Mesendoderm (in vitro differentiated cells): ENCODE measurements around the gene MORN1.
"Not testable (repeated sequence)": the region's sequence is repeated elsewhere in the genome, so short reads cannot be mapped to it uniquely, and the experiment has no call there.

Experiments
- DNase-seq: peaks from one replicate; pipeline ENCODE4 v3.0.0; 2013
- H2AK5ac ChIP-seq: 2 replicates; pipeline ENCODE4 v1.6.1; 2013; ENCODE audit warnings: low read length, inconsistent platforms
- H2BK120ac ChIP-seq: 2 replicates; pipeline ENCODE4 v1.6.1; 2013; ENCODE audit warnings: low read depth, mild to moderate bottlenecking, low read length, moderate library complexity, mixed read lengths
- H2BK15ac ChIP-seq: replicated peaks from 2 replicates; pipeline ENCODE4 v1.6.1; 2013; ENCODE audit warnings: low read depth, mild to moderate bottlenecking, moderate library complexity
- H2BK5ac ChIP-seq: 2 replicates; pipeline ENCODE4 v1.6.1; 2013; ENCODE audit warnings: low read length, inconsistent platforms
- H3K18ac ChIP-seq: 2 replicates; pipeline ENCODE4 v1.6.1; 2013; ENCODE audit warnings: mild to moderate bottlenecking, low read length, mixed read lengths
- H3K23ac ChIP-seq: one replicate; pipeline ENCODE4 v1.6.1; 2013; ENCODE audit warnings: low read length
- H3K27ac ChIP-seq: 2 replicates; pipeline ENCODE4 v1.5.1; 2013; ENCODE audit warnings: low read depth, mild to moderate bottlenecking, inconsistent platforms, low read length, moderate library complexity
- H3K27me3 ChIP-seq: 2 replicates; pipeline ENCODE4 v1.6.1; 2013; ENCODE audit warnings: low read length, control low read depth, mild to moderate bottlenecking, inconsistent platforms; ENCODE audit not compliant: insufficient read depth, poor library complexity
- H3K36me3 ChIP-seq: 2 replicates; pipeline ENCODE4 v1.6.1; 2013; ENCODE audit warnings: low read length, inconsistent platforms; ENCODE audit not compliant: control insufficient read depth, insufficient read depth
- H3K4ac ChIP-seq: one replicate; pipeline ENCODE4 v1.6.1; 2013; ENCODE audit warnings: low read depth, mild to moderate bottlenecking, low read length, moderate library complexity
- H3K4me1 ChIP-seq: 2 replicates; pipeline ENCODE4 v1.6.1; 2013; ENCODE audit warnings: low read depth, low read length, inconsistent platforms; ENCODE audit not compliant: control insufficient read depth
- H3K4me2 ChIP-seq: 2 replicates; pipeline ENCODE4 v1.6.1; 2013; ENCODE audit warnings: low read length
- H3K4me3 ChIP-seq: 2 replicates; pipeline ENCODE4 v1.5.1; 2013; ENCODE audit warnings: mild to moderate bottlenecking, low read length
- H3K56ac ChIP-seq: one replicate; pipeline ENCODE4 v1.6.1; 2013; ENCODE audit warnings: low read length
- H3K79me1 ChIP-seq: 2 replicates; pipeline ENCODE4 v1.6.1; 2013; ENCODE audit warnings: low read length, inconsistent platforms
- H3K79me2 ChIP-seq: 2 replicates; pipeline ENCODE4 v1.6.1; 2013; ENCODE audit warnings: mild to moderate bottlenecking, low read length; ENCODE audit not compliant: control insufficient read depth, insufficient read depth
- H3K9ac ChIP-seq: 2 replicates; pipeline ENCODE4 v1.6.1; 2013; ENCODE audit warnings: low read length, inconsistent platforms
- H4K5ac ChIP-seq: one replicate; pipeline ENCODE4 v1.6.1; 2013; ENCODE audit warnings: low read length
- H4K8ac ChIP-seq: one replicate; pipeline ENCODE4 v1.6.1; 2013; ENCODE audit warnings: low read depth, mild to moderate bottlenecking, control low read depth, low read length, moderate library complexity
- WGBS: extraction: QIAGEN DNeasy Blood & Tissue Kit; methylation state at CpG from one replicate; pipeline ENCODE4 v1.1.7; 2013; ENCODE audit warnings: low lambda C conversion rate, missing lambda C conversion rate; ENCODE audit not compliant: insufficient coverage; ENCODE audit errors: extremely low coverage; 5-methylcytosine and 5-hydroxymethylcytosine counted together

Gene MORN1

DNA sequence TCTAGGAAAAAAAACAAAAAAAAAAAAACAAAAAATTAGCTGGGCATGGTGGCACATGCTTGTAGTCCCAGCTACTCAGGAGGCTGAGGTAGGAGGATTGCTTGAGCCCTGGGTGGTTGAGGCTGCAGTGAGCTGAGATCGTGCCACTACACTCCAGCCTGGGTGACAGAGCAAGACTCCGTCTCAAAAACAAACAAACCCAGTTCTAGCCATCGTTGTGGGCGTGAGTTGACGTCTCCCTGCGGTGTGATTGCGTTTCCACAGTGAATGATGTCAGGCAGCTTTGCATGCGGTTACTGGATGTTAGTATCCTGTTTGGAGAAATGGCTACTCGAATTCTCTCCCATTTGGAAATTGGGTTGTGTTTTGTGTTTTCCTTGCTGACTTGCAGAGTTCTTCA is 95.1 kb downstream of the MORN1 start:
- H3K4me2 ChIP-seq, H2AK5ac ChIP-seq, H4K5ac ChIP-seq, H2BK15ac ChIP-seq, DNase-seq, H2BK5ac ChIP-seq, H3K4me3 ChIP-seq, H3K27me3 ChIP-seq, H3K36me3 ChIP-seq, H3K56ac ChIP-seq, H4K8ac ChIP-seq, H3K27ac ChIP-seq, H3K9ac ChIP-seq, H2BK120ac ChIP-seq, H3K4me1 ChIP-seq, H3K23ac ChIP-seq, H3K4ac ChIP-seq, H3K18ac ChIP-seq: not testable (repeated sequence)
- Histone ChIP-seq H3K79me1 (peaks cover 46% of the 10 kb centered on the region), H3K79me2 (peaks cover 98% of the 10 kb centered on the region)
- WGBS: no CpG with 5 or more reads among the region's 9 CpGs

- Histone ChIP-seq H3K79me1 (peaks cover 46% of the 10 kb centered on the region), H3K79me2 (peaks cover 98% of the 10 kb centered on the region), H2BK5ac (no peak overlapping the region), H2BK15ac (no peak overlapping the region), H4K5ac (no peak overlapping the region), H2BK120ac (no peak overlapping the region), H3K23ac (no peak overlapping the region), H3K4me1 (peaks cover 7% of the 10 kb centered on the region), H3K18ac (no peak overlapping the region), H3K56ac (no peak overlapping the region), H3K27me3 (no peaks in the 10 kb centered on the region), H3K4me2 (no peak overlapping the region), H3K36me3 (no peaks in the 10 kb centered on the region), H3K27ac (no peak overlapping the region), H4K8ac (no peak overlapping the region), H2AK5ac (no peak overlapping the region), H3K9ac (no peak overlapping the region), H3K4me3 (no peak overlapping the region), H3K4ac (no peak overlapping the region)
- no CpG with 5 or more reads among the region's 13 CpGs for WGBS
- no peak for DNase-seq
Measured at GRCh38 chr1:2295526-2295925, 95.8 kb downstream of the MORN1 start.

GRCh38 chr1:2294725-2295078 is 96.7 kb downstream of the MORN1 start:
- Histone ChIP-seq H3K4me1 (peaks cover 6% of the 10 kb centered on the region), H3K4ac (no peak overlapping the region), H3K79me2 (peaks cover 98% of the 10 kb centered on the region), H2AK5ac (no peak overlapping the region), H3K79me1 (peaks cover 47% of the 10 kb centered on the region), H4K5ac (no peak overlapping the region), H3K4me3 (no peak overlapping the region), H3K27me3 (no peaks in the 10 kb centered on the region), H3K9ac (no peak overlapping the region), H3K18ac (no peak overlapping the region), H2BK15ac (no peak overlapping the region), H3K56ac (no peak overlapping the region), H4K8ac (no peak overlapping the region), H2BK120ac (no peak overlapping the region), H3K23ac (no peak overlapping the region), H2BK5ac (no peak overlapping the region), H3K27ac (no peak overlapping the region), H3K36me3 (no peaks in the 10 kb centered on the region), H3K4me2 (no peak overlapping the region)
- no peak for DNase-seq
- WGBS: no CpG with 5 or more reads among the region's 5 CpGs

- no peak overlapping the region for H3K27ac ChIP-seq
- H2BK120ac ChIP-seq: no peak overlapping the region
- DNase-seq: no peak
- no peak overlapping the region for H3K56ac ChIP-seq
- no peak overlapping the region for H3K9ac ChIP-seq
- no peak overlapping the region for H2BK15ac ChIP-seq
- no CpG with 5 or more reads among the region's 23 CpGs for WGBS
- no peak overlapping the region for H3K18ac ChIP-seq
- no peak overlapping the region for H2BK5ac ChIP-seq
- no peak overlapping the region for H2AK5ac ChIP-seq
- H3K23ac ChIP-seq: no peak overlapping the region
- no peak overlapping the region for H4K8ac ChIP-seq
- no peak overlapping the region for H3K4me3 ChIP-seq
- H4K5ac ChIP-seq: no peak overlapping the region
- H3K4me1 ChIP-seq: peaks cover 4% of the 10 kb centered on the region
- no peak overlapping the region for H3K4me2 ChIP-seq
- H3K36me3 ChIP-seq: no peaks in the 10 kb centered on the region
- H3K79me2 ChIP-seq: peaks cover 97% of the 10 kb centered on the region
- H3K27me3 ChIP-seq: no peaks in the 10 kb centered on the region
- peaks cover 46% of the 10 kb centered on the region for H3K79me1 ChIP-seq
- H3K4ac ChIP-seq: no peak overlapping the region
Measured at GRCh38 chr1:2294033-2294724, 97.2 kb downstream of the MORN1 start.

- Histone ChIP-seq H2AK5ac (no peak overlapping the region), H4K8ac (no peak overlapping the region), H2BK5ac (no peak overlapping the region), H3K79me2 (peaks cover 94% of the 10 kb centered on the region), H3K4me1 (peaks cover 4% of the 10 kb centered on the region), H3K36me3 (no peaks in the 10 kb centered on the region), H3K4me2 (no peak overlapping the region), H3K56ac (no peak overlapping the region), H3K27me3 (no peaks in the 10 kb centered on the region), H4K5ac (no peak overlapping the region), H3K23ac (no peak overlapping the region), H2BK15ac (no peak overlapping the region), H3K18ac (no peak overlapping the region), H3K27ac (no peak overlapping the region), H2BK120ac (no peak overlapping the region), H3K4me3 (no peak overlapping the region), H3K4ac (no peak overlapping the region), H3K79me1 (peaks cover 47% of the 10 kb centered on the region), H3K9ac (no peak overlapping the region)
- DNase-seq: no peak
- WGBS: no CpG with 5 or more reads among the region's 30 CpGs
Measured at GRCh38 chr1:2292725-2293450, 98.5 kb downstream of the MORN1 start.
